ENCODE data around the gene STARD3NL. TPM values are rescaled to one million over a fixed set of nuclear protein-coding genes. Genes with fewer than 3 reads are reported as not detected.

Gene STARD3NL
- total RNA-seq, 1 experiment from 2014 or later, result 37.4 TPM

DNA sequence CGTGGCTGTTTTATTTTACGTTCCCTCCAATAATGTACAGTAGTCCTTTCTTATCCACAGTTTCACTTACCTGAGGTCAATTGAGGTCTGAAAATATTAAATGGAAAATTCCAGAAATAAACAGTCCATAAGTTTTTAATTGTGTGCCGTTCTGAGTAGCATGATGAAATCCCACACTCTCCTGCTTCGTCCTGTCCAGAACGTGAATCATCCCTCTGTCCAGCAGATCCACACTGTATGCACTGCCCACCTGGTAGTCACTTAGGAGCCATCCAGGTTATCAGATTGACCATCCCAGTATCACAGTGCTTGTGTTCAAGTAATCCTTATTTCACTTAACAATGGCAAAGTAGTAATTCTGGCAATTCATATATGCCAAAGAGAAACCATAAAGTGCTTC, 46.3 kb downstream of the STARD3NL start:
- no peak overlapping the region for H2AFZ ChIP-seq (ENCODE audit: low read length)
- intact Hi-C loops (cut with micrococcal nuclease), result loop anchor here (5.0 kb wide), 1 partner anchor 47 kb away; the partner anchor contains the start of gene STARD3NL
- BruUV-seq (replicated peaks), result no TSS peak
- TF ChIP-seq, protein P1, sequence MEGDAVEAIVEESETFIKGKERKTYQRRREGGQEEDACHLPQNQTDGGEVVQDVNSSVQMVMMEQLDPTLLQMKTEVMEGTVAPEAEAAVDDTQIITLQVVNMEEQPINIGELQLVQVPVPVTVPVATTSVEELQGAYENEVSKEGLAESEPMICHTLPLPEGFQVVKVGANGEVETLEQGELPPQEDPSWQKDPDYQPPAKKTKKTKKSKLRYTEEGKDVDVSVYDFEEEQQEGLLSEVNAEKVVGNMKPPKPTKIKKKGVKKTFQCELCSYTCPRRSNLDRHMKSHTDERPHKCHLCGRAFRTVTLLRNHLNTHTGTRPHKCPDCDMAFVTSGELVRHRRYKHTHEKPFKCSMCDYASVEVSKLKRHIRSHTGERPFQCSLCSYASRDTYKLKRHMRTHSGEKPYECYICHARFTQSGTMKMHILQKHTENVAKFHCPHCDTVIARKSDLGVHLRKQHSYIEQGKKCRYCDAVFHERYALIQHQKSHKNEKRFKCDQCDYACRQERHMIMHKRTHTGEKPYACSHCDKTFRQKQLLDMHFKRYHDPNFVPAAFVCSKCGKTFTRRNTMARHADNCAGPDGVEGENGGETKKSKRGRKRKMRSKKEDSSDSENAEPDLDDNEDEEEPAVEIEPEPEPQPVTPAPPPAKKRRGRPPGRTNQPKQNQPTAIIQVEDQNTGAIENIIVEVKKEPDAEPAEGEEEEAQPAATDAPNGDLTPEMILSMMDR (conservative IDR thresholded peaks at IDR 0.05; ENCODE audit: low read depth, low read length), result no peak
- TF ChIP-seq EZH2phosphoT487 (IDR thresholded peaks at IDR 0.05; ENCODE audit: borderline replicate concordance, low read length), result no peak
- no peak for TF ChIP-seq EZH2 (IDR thresholded peaks at IDR 0.05; ENCODE audit: low read length, unreplicated experiment)
- no peaks in the 10 kb centered on the region for H3K4me1 ChIP-seq (ENCODE audit: insufficient read depth, low read length)
- no peaks in the 10 kb centered on the region for H4K20me1 ChIP-seq (ENCODE audit: low read length)
- ATAC-seq (no peak), DNase-seq (no peak)
- no peaks in the 10 kb centered on the region for H3F3A ChIP-seq (ENCODE audit: low read length, unreplicated experiment)
- POLR2A ChIA-PET (ENCODE audit: unreplicated experiment), result no interaction called here
- no peaks in the 10 kb centered on the region; the same call in 1 of the 2 replicates for H3K36me3 ChIP-seq (ENCODE audit: low read depth, low read length)
- no peaks in the 10 kb centered on the region for H3K9me3 ChIP-seq (ENCODE audit: low read length)
- no peaks in the 10 kb centered on the region for H3K79me2 ChIP-seq (ENCODE audit: low read length)
- H3K4me3 ChIP-seq (ENCODE audit: low read length), result no peak overlapping the region
- CTCF ChIA-PET, result no interaction called here
- H3K9me2 ChIP-seq (replicated peaks; ENCODE audit: low read length), result no peaks in the 10 kb centered on the region
- no peak overlapping the region for H3K27ac ChIP-seq (ENCODE audit: low read length)
- H3K27me3 ChIP-seq (ENCODE audit: low read length), result no peaks in the 10 kb centered on the region
- H3K4me2 ChIP-seq (ENCODE audit: low read length), result no peak overlapping the region
- no peak overlapping the region for H3K9ac ChIP-seq (ENCODE audit: low read length)

DNA sequence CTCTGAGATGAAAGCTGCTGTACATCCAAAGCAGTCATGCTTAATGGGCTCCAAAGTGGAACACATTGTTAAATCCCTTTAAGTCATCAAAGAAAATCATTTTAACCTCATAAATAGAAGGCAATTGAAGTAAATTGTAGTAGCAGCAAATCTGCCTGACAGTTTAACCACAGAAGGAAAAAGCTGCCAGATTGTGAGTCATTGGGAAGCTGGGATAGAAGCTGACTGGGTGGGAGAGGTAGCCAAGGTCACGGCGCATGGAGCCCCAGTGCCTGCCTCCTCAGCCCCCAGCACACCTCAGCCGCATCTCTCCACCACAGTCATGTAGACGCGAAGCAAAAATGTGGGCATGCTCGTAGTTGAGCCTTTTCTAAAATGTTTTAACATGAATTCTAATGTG, 51.3 kb downstream of the STARD3NL start:
- no peaks in the 10 kb centered on the region for H3F3A ChIP-seq (ENCODE audit: low read length, unreplicated experiment)
- H3K9ac ChIP-seq (ENCODE audit: low read length), result no peak overlapping the region
- no peaks in the 10 kb centered on the region for H3K27me3 ChIP-seq (ENCODE audit: low read length)
- no peaks in the 10 kb centered on the region for H3K9me2 ChIP-seq (replicated peaks; ENCODE audit: low read length)
- no TSS peak for BruUV-seq (replicated peaks)
- H3K4me3 ChIP-seq (ENCODE audit: low read length), result no peak overlapping the region
- intact Hi-C loops (cut with micrococcal nuclease), result no loop called here
- H3K4me2 ChIP-seq (ENCODE audit: low read length), result no peak overlapping the region
- no peak overlapping the region for H2AFZ ChIP-seq (ENCODE audit: low read length)
- H3K27ac ChIP-seq (ENCODE audit: low read length), result no peak overlapping the region
- no peaks in the 10 kb centered on the region for H3K9me3 ChIP-seq (ENCODE audit: low read length)
- POLR2A ChIA-PET (ENCODE audit: unreplicated experiment), result no interaction called here
- H4K20me1 ChIP-seq (ENCODE audit: low read length), result no peaks in the 10 kb centered on the region
- H3K4me1 ChIP-seq (ENCODE audit: insufficient read depth, low read length), result no peaks in the 10 kb centered on the region
- H3K79me2 ChIP-seq (ENCODE audit: low read length), result no peaks in the 10 kb centered on the region
- CTCF ChIA-PET, result no interaction called here
- DNase-seq, result peak; percentile 30
- no peaks in the 10 kb centered on the region; the same call in 1 of the 2 replicates for H3K36me3 ChIP-seq (ENCODE audit: low read depth, low read length)
- TF ChIP-seq, protein P1 (conservative IDR thresholded peaks at IDR 0.05; ENCODE audit: low read depth, low read length), result no peak
- TF ChIP-seq EZH2 (IDR thresholded peaks at IDR 0.05; ENCODE audit: low read length, unreplicated experiment) (no peak), EZH2phosphoT487 (IDR thresholded peaks at IDR 0.05; ENCODE audit: borderline replicate concordance, low read length) (no peak)
- peak; percentile 29; the same call in 1 of the 2 replicates for ATAC-seq

DNA sequence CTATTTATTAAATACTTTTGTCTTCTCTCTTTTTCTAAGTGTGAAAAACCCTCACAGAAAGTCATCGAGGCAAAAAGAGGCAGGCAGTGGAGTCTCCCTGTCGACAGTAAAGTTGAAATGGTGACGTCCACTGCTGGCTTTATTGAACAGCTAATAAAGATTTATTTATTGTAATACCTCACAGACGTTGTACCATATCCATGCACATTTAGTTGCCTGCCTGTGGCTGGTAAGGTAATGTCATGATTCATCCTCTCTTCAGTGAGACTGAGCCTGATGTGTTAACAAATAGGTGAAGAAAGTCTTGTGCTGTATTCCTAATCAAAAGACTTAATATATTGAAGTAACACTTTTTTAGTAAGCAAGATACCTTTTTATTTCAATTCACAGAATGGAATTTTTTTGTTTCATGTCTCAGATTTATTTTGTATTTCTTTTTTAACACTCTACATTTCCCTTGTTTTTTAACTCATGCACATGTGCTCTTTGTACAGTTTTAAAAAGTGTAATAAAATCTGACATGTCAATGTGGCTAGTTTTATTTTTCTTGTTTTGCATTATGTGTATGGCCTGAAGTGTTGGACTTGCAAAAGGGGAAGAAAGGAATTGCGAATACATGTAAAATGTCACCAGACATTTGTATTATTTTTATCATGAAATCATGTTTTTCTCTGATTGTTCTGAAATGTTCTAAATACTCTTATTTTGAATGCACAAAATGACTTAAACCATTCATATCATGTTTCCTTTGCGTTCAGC, 52.0 kb downstream of the STARD3NL start:
- Histone ChIP-seq H2AFZ (ENCODE audit: low read length) (no peak overlapping the region), H3K36me3 (ENCODE audit: low read depth, low read length) (no peaks in the 10 kb centered on the region; the same call in 1 of the 2 replicates), H3K4me2 (ENCODE audit: low read length) (no peak overlapping the region), H3K79me2 (ENCODE audit: low read length) (no peaks in the 10 kb centered on the region), H3K27ac (ENCODE audit: low read length) (no peak overlapping the region), H3K27me3 (ENCODE audit: low read length) (no peaks in the 10 kb centered on the region), H3K4me3 (ENCODE audit: low read length) (no peak overlapping the region), H3K9me3 (ENCODE audit: low read length) (no peaks in the 10 kb centered on the region), H3K4me1 (ENCODE audit: insufficient read depth, low read length) (no peaks in the 10 kb centered on the region), H4K20me1 (ENCODE audit: low read length) (no peaks in the 10 kb centered on the region), H3F3A (ENCODE audit: low read length, unreplicated experiment) (no peaks in the 10 kb centered on the region), H3K9ac (ENCODE audit: low read length) (no peak overlapping the region), H3K9me2 (replicated peaks; ENCODE audit: low read length) (no peaks in the 10 kb centered on the region)
- DNase-seq (no peak), ATAC-seq (no peak)
- intact Hi-C loops (cut with micrococcal nuclease), result no loop called here
- TF ChIP-seq, protein P1 (conservative IDR thresholded peaks at IDR 0.05; ENCODE audit: low read depth, low read length), result no peak
- BruUV-seq (replicated peaks), result no TSS peak
- ChIA-PET POLR2A (ENCODE audit: unreplicated experiment) (no interaction called here), CTCF (no interaction called here)
